Activated gamma-delta T cell (primary cell): ENCODE measurements around the gene ZBTB7C.

Experiments
- DNase-seq: peaks from one replicate; lab custom pipeline; 2025; lab: John Stamatoyannopoulos, UW

ZBTB7C gene

DNA sequence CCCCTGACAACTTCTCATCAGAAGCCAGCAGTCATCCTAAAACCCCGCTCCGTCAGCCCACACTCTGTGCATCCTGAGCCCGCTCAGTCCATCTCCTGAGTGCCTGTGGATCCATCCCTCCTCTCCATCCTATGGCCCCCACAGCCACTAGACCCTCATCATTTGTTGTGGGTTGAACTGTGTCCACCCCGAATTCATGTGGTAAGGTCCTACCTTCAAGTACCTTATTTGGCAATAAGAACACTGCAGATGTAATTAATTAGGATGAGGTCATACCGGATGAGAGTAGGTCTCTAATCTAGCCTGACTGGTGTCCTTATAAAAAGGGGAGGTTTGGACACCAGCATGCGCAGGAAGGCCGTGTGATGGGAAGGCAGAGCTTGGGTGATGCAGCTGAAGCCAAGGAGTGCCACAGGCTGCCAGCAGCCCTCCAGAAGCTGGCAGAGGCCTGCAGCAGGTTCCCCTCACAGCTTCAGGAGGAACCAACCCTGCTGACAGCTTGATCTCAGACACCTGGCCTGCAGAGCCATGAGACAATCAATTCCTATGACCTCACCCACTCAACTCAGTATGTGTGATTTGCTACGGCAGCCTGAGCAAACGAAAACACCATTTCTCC lies 192.4 kb downstream of the ZBTB7C start:
- DNase-seq = no peak

DNA sequence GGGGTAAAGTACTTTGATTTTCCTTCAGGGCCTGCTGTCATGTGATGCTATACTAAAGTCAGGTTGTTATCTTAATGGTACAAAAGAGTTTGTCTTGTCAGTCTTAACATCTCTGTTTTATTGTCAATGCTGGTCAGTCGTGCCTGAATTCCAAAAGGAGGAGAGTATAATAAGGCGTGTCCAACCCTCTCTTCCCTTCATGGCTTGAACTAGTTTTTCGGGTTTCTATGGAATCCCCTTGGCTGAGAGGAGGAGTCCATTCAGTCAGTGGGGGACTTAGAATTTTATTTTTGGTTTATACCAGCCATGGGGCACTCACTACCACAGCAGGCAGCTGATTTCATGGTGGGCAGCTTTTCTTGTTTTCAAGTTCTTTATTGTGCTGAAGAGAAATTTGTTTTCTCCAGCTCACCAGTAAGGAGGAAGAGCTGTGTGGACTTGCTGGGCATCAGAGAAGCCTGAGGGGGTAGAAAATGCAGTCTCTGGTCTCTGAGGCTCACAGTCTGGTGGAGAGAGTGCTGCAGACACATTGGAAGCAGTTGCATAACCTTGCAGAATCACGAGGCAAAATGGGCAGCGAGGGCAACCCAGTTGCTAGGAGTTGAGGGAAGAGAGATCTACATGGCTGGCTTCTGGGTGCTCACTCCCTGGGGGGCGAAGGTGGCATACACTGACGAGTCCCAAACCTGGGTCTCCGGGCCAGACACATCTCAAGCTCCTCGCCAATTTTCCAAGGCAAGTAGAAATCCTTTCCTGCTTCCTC lies 193.1 kb downstream of the ZBTB7C start:
- DNase-seq = no peak

DNA sequence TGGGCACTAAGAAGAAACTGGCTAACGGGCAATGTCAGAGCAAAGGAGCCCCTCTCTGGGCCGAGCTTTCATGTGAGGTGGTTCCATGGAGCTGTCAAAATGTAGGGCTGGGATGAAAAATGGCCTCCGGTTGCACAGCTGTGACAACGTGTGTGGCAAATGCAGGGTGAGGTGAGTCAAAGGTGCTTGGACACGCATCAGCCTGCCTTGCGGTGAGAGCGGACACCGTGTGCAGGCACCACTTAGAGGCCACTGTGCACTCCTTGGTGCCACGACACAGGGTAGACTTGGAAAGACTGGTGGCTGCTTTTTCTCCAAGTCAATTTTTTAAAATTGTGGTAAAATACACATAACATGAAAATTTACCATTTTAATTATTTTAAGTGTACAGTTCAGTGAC lies 195.4 kb downstream of the ZBTB7C start:
- DNase-seq = no peak

DNA sequence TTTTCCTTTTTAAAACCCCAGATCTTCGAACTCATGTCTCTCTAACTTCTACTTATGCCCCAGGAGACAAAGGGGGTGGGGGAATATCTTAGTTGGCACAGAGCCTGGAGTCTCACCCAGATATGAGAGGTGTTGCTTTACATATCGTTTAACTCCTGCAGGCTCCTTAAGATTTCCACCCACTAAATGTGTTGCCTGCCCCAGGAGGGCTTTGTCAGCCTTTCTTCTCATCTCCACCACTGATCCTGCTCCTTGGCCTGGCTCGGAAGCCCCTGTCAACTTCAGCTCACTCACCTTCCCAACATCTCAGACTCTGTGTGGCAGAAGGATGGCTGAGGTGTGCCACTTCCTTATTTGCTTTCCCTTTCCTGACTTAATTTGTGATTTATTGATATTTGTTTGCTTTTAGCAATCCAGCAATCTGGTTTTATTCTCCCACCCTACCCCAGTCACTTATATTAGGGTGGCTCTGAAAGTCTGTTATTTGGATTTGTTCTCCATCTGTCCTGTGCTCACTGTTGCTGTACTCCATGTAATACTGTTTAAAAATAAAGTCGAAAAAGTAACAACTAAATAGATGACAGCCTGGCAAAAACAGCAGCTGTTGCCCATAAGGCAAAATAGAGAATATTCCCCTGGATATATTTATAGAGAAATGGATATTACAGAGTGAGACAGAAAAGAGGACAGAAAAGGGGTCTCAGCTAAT lies 200.6 kb downstream of the ZBTB7C start:
- DNase-seq = no peak

- no peak for DNase-seq
Measured at GRCh38 chr18:48207733-48208132, 201.4 kb downstream of the ZBTB7C start.

DNA sequence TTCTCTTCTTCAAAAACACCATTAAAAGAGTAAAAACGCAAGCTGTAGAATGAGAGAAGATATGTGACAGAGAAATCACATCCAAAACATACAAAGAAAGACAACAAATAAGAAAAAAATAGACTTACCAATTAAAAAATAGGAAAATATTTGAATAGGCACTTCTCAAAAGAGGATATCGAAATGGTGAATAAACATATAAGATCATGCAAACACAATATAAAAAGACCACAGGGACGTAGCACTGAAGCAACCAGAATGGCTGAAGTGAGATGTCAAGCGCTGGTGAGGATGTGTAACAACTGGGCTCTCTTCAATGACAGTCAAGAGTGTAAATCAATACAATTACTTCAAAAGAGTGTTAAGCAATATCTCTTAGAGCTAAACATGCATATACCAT lies 202.3 kb downstream of the ZBTB7C start:
- DNase-seq = no peak

- no peak for DNase-seq
Measured at GRCh38 chr18:48203961-48204666, 205.1 kb downstream of the ZBTB7C start.

- no peak for DNase-seq
Measured at GRCh38 chr18:48203288-48203945, 205.8 kb downstream of the ZBTB7C start.

- DNase-seq = no peak
Measured at GRCh38 chr18:48202350-48203260, 206.6 kb downstream of the ZBTB7C start.

DNA sequence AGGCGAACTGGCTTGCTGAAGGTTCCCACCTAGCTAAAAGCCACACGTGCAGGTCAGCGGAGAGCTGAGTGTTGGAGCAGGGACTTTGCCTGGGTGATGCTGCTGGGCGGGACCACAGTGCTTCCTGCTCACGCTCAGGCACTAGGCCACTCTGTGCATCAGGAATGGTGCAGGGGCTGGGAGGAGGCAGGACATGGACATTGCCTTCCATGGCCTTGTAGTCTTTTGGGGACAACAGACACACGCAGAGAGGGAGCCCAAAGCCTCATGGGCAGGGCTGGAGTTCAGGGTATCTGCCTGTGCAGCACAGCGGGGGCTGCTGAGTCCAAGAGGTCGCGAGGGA lies 207.2 kb downstream of the ZBTB7C start:
- no peak for DNase-seq

- DNase-seq = no peak
Measured at GRCh38 chr18:48201337-48202005, 207.7 kb downstream of the ZBTB7C start.

GRCh38 chr18:48200631-48201336 lies 208.4 kb downstream of the ZBTB7C start:
- no peak for DNase-seq

GRCh38 chr18:48199399-48199798 lies 209.8 kb downstream of the ZBTB7C start:
- DNase-seq = no peak

GRCh38 chr18:48197819-48198218 lies 211.4 kb downstream of the ZBTB7C start:
- no peak for DNase-seq

DNA sequence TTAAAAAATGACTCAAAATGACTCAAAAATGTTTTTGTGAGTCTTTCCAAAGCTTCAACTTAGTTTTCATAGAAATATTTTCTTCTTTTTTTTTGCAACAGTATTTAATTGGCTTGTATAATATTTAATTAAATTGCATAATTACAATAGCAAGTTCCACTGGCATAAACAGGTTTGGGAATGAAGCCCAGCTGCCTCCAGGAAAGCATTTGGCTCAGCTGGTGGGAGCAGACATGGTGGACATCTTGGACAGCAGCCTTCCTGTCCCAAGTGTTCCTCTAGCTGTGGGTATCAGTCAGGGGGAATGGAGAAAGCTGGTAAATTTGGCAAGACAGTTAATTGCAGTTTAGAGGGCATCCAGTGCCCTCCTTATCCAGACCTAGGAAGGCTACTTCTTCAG lies 213.4 kb downstream of the ZBTB7C start:
- no peak for DNase-seq

DNA sequence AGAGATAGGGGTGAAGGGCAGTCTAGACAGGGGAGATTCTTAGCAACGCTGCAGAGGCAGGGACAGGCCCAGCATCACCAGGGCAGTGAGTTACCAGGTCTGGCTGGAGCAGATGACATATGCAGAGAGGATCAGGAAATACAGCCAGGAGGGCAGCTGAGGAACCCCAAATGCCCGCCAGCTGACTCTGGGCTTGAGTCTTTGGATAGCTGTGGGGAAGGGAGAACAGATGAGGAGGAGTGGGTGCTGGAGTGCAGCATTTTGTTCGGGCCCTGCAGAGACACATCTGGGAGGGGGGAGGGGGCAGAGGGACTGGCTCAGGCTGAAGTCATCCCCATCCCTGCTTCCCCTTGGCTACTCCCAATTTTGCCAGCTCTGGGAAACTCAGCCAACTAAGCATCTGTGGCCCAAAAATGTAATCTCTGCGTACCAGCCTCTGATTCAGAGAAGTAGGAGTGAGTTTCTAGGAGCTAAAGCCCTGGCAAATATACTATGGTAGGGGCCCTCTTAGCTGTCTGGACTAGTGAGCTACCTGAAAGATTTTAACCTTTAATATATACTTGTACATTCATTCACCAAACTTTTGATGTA lies 214.5 kb downstream of the ZBTB7C start:
- no peak for DNase-seq

DNA sequence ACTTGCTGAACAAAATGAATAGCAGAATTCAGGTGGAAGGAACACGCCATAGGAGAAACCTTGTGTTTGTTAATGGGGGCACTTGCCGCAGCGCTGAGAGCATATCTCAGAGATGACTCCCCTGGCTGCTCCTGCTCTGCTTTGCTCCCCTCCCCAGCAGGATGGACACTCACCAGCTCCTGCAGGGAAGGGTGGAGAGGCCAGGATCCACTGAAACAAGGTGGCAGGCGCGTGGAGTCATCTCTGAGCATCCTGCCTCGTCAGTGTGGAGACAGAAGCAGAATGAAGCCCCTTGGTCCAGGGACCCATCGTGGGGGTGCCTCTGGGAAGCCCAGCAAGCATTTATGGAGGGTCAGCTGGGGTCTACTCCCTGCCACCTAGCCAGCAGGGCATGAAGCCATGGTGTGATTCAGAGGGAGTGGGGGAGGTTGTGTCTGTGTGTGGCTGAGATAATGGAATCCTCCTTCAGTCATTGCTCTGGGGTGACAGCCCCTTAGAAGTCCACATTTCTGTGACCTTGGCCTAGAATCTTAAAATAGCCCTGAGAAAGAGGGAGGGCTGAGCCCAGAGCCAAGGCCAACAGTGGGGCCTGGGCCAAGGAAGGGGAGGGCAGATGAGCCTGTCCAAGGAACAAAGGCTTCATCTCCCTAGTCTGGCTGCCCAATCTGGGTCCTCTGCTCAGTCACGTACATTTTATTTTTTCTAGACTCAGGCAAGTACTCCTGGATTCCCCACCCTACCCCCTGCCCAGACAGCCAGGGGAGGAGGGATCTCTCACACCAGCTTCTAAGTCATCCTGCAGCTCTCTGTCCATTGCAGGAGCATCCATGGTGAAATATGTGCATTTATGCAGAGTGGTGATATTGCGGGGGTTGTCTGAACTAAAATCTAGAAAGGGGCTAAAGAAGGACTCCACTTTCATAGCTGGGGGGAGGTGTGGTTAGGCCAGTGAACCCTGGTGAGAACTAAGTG lies 215.4 kb downstream of the ZBTB7C start:
- DNase-seq = no peak

DNA sequence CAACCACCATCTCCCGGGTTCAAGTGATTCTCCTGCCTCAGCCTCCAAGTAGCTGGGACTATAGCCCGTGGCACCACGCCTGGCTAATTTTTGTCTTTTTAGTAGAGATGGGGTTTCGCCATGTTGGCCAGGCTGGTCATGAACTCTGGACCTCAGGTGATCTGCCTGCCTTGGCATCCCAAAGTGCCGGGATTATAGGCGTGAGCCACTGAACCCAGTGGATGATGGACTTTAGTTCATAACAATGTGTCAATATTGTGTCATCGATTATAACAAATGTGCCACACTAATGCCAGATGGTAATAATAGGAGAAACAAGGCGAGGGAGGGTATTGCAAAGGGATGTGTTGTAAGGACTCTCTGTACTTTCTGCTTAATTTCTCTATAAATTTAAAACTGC lies 216.6 kb downstream of the ZBTB7C start:
- no peak for DNase-seq
